GM12874 (cell line): ENCODE data around the gene LILRA2.

Experiments
- CTCF ChIP-seq: IDR thresholded peaks from 2 replicates; pipeline ENCODE4 v1.5.1; 2011; ENCODE audit warnings: low read depth, mild to moderate bottlenecking, control low read depth, low read length, moderate library complexity; ENCODE audit not compliant: insufficient read depth

Gene LILRA2

GRCh38 chr19:54573330-54573872 is at the start of gene LILRA2:
Gene LILRA2 (plus strand): TSS chr19:54573790. CDS start chr19:54573879, 89 bp downstream.
- TF ChIP-seq CTCF, result no peak

GRCh38 chr19:54525636-54526035 is 48.0 kb upstream of the LILRA2 start:
- no peak for TF ChIP-seq CTCF

- no peak for TF ChIP-seq CTCF
These were observed 46.6 kb upstream of the LILRA2 start for GRCh38 chr19:54526972-54527371.

GRCh38 chr19:54530866-54531265 is 42.7 kb upstream of the LILRA2 start:
- no peak for TF ChIP-seq CTCF

- TF ChIP-seq CTCF, result no peak
These were observed 41.1 kb upstream of the LILRA2 start for GRCh38 chr19:54532528-54532927.

GRCh38 chr19:54533476-54533875 is 40.1 kb upstream of the LILRA2 start:
- TF ChIP-seq CTCF, result no peak

GRCh38 chr19:54534156-54534555 is 39.4 kb upstream of the LILRA2 start:
- TF ChIP-seq CTCF, result no peak
